ENCODE results near the gene MYO19. TPM values are rescaled to one million over a fixed set of nuclear protein-coding genes. Genes with fewer than 3 reads are reported as not detected.

The MYO19 gene
- total RNA-seq, 1 experiment from 2014 or later, result 144 TPM

DNA sequence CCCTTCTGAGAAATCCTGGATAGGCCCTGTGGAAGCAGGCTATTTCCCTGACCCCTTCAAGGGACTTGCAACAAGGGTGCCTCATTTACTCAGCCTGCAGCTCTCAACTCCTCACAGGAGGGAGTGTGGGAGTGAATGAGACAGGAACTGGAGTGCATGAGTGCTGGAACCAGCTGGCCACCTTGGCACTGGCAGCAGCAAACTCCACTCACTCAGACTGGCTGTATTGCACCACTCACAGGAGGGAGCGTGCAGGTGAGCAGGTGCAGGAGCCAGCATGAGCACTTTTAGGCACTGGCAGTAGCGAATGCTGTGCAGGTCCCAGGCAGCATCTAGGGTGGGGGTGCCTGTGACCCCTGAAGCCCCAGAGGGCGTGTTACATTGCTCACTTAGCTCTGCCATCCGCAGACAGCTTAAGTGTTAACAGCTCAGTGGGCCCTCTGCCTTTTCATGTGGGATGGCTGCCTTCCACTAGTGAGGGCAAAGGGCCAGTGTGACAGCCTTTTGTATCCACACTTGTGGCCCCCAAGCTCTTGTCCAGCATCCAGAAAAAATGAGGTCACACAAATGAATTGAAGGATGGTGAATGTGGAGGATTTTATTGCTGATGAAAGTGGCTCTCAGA is 59.2 kb downstream of the MYO19 start:
- Histone ChIP-seq H3K18ac (ENCODE audit: insufficient read length, low read depth, low read length) (no peak overlapping the region), H3K4ac (ENCODE audit: low read depth, low read length) (no peak overlapping the region), H3K56ac (ENCODE audit: insufficient read length, low read depth, low read length) (no peak overlapping the region), H3K27me3 (ENCODE audit: insufficient read depth, low read length) (no peaks in the 10 kb centered on the region), H4K5ac (ENCODE audit: insufficient read length, low read depth, low read length) (no peak overlapping the region), H3K14ac (ENCODE audit: insufficient read depth, low read length) (no peak overlapping the region; the same call in 1 of the 2 replicates), H3K9me3 (ENCODE audit: control insufficient read depth, low read depth, low read length) (no peaks in the 10 kb centered on the region), H2BK12ac (ENCODE audit: insufficient read length, low read depth, low read length) (no peak overlapping the region), H3K23ac (ENCODE audit: insufficient read length, low read depth, low read length) (no peak overlapping the region), H2AK5ac (ENCODE audit: insufficient read length, low read length) (no peak overlapping the region), H3K27ac (ENCODE audit: insufficient read length, low read depth, low read length) (no peak overlapping the region), H2BK120ac (ENCODE audit: low read depth, low read length, poor library complexity, severe bottlenecking) (no peak overlapping the region), H3K79me1 (ENCODE audit: insufficient read depth, low read depth, low read length, poor library complexity, severe bottlenecking) (no peaks in the 10 kb centered on the region), H3K4me1 (ENCODE audit: insufficient read depth, low read length) (no peaks in the 10 kb centered on the region), H3K79me2 (ENCODE audit: insufficient read depth, low read length) (no peaks in the 10 kb centered on the region), H4K20me1 (ENCODE audit: control insufficient read depth, insufficient read depth, insufficient read length) (no peaks in the 10 kb centered on the region), H3K4me2 (ENCODE audit: insufficient read depth, insufficient read length, low read length) (no peak overlapping the region), H3K23me2 (ENCODE audit: insufficient read length, low read depth, low read length, poor library complexity, severe bottlenecking) (no peaks in the 10 kb centered on the region), H2AFZ (ENCODE audit: low read length) (no peak overlapping the region), H3K9ac (ENCODE audit: extremely low read depth, insufficient read length, low read length) (no peak overlapping the region), H2BK15ac (ENCODE audit: low read depth, low read length) (no peak overlapping the region), H4K8ac (replicated peaks; ENCODE audit: insufficient read length, low read depth, low read length) (no peak overlapping the region), H2BK20ac (ENCODE audit: low read depth, low read length, poor library complexity, severe bottlenecking) (no peak overlapping the region), H3T11ph (ENCODE audit: low read length) (no peak overlapping the region), H2BK5ac (ENCODE audit: insufficient read length, low read length) (no peak overlapping the region), H4K91ac (ENCODE audit: insufficient read length, low read depth, low read length) (no peak overlapping the region)
- TF ChIP-seq, protein P1, sequence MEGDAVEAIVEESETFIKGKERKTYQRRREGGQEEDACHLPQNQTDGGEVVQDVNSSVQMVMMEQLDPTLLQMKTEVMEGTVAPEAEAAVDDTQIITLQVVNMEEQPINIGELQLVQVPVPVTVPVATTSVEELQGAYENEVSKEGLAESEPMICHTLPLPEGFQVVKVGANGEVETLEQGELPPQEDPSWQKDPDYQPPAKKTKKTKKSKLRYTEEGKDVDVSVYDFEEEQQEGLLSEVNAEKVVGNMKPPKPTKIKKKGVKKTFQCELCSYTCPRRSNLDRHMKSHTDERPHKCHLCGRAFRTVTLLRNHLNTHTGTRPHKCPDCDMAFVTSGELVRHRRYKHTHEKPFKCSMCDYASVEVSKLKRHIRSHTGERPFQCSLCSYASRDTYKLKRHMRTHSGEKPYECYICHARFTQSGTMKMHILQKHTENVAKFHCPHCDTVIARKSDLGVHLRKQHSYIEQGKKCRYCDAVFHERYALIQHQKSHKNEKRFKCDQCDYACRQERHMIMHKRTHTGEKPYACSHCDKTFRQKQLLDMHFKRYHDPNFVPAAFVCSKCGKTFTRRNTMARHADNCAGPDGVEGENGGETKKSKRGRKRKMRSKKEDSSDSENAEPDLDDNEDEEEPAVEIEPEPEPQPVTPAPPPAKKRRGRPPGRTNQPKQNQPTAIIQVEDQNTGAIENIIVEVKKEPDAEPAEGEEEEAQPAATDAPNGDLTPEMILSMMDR (conservative IDR thresholded peaks at IDR 0.05), result no peak
- H3K9me3 Mint-ChIP-seq, result no peaks in the 10 kb centered on the region
- no peak for DNase-seq
- H3K27me3 Mint-ChIP-seq (ENCODE audit: low read depth), result peaks cover 61% of the 10 kb centered on the region
- no peaks in the 10 kb centered on the region for H3K36me3 Mint-ChIP-seq (ENCODE audit: insufficient read depth in 1 of 3, low read depth in 3 of 3)
- H3K4me1 Mint-ChIP-seq, result no peaks in the 10 kb centered on the region
- H3K4me3 Mint-ChIP-seq, result no peak overlapping the region
- no peak overlapping the region; a peak in 1 of 7 replicates for H3K27ac Mint-ChIP-seq
- no CpG with 5 or more reads among the region's 4 CpGs for WGBS (ENCODE audit: extremely low coverage, insufficient read length, low lambda C conversion rate)
